MM.1S (cell line): Measurements from ENCODE around the gene BUD23.

Experiments
- EZH2 ChIP-seq: fragments of 300-600 bp; sonication (generic); optimal IDR thresholded peaks from 2 replicates; pipeline ENCODE3; 2017; ENCODE audit warnings: low read depth, mild to moderate bottlenecking, antibody characterized with exemption, low read length, mixed read lengths
- EZH2phosphoT487 ChIP-seq: fragments of 300-600 bp; sonication (generic); IDR thresholded peaks from 2 replicates; pipeline ENCODE4 v1.6.1; 2018; ENCODE audit warnings: antibody characterized with exemption, low read length
- TF ChIP-seq, protein P1 (sequence below): fragments of 300-600 bp; sonication (generic); IDR thresholded peaks from 2 replicates; pipeline ENCODE4 v1.5.1; 2016; ENCODE audit warnings: antibody characterized with exemption, low read length, mixed read lengths

DNA sequence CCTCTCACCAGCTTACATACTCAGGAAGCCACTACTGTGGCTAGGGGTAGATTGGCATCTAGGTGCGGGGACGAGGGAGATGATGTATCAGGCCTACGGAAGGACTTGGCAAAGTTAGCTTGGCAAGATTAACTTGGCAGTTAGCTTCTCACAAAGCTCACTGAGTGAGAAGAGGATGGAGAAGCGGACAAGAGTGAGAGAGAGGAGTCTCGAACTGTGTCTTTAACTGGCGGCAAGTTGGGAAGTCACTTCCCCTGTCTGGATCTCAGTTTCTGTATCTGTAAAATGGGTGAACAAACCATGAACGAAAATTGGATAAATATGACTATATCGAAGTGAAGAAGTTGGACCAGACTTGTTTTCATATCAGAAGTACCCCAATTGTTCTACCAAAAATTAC lies 49.6 kb upstream of the BUD23 start:
- TF ChIP-seq, protein P1, sequence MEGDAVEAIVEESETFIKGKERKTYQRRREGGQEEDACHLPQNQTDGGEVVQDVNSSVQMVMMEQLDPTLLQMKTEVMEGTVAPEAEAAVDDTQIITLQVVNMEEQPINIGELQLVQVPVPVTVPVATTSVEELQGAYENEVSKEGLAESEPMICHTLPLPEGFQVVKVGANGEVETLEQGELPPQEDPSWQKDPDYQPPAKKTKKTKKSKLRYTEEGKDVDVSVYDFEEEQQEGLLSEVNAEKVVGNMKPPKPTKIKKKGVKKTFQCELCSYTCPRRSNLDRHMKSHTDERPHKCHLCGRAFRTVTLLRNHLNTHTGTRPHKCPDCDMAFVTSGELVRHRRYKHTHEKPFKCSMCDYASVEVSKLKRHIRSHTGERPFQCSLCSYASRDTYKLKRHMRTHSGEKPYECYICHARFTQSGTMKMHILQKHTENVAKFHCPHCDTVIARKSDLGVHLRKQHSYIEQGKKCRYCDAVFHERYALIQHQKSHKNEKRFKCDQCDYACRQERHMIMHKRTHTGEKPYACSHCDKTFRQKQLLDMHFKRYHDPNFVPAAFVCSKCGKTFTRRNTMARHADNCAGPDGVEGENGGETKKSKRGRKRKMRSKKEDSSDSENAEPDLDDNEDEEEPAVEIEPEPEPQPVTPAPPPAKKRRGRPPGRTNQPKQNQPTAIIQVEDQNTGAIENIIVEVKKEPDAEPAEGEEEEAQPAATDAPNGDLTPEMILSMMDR: no peak
- no peak for TF ChIP-seq EZH2
- TF ChIP-seq EZH2phosphoT487: no peak
